Neuronal stem cell (in vitro differentiated cells): Measurements from ENCODE around the gene FAM32A.

ENCODE experiments used
- DNase-seq: peaks from one replicate; pipeline ENCODE4 v3.0.0-alpha.2; 2013; ENCODE audit warnings: low spot score
- H2AFZ ChIP-seq: one replicate; pipeline ENCODE4 v1.6.1; 2013; ENCODE audit warnings: mild to moderate bottlenecking, low read length, inconsistent platforms
- H2AK5ac ChIP-seq: 2 replicates; pipeline ENCODE4 v1.6.1; 2013; ENCODE audit warnings: low read depth, mild to moderate bottlenecking, inconsistent platforms, low read length, moderate library complexity, mixed read lengths
- H2BK120ac ChIP-seq: 2 replicates; pipeline ENCODE4 v1.6.1; 2013; ENCODE audit warnings: low read depth, mild to moderate bottlenecking, inconsistent platforms, low read length, moderate library complexity, mixed read lengths
- H2BK12ac ChIP-seq: one replicate; pipeline ENCODE4 v1.6.1; 2013; ENCODE audit warnings: low read length, inconsistent platforms
- H2BK15ac ChIP-seq: 2 replicates; pipeline ENCODE4 v1.6.1; 2013; ENCODE audit warnings: mild to moderate bottlenecking, low read length, inconsistent platforms, mixed read lengths
- H2BK5ac ChIP-seq: one replicate; pipeline ENCODE4 v1.6.1; 2013; ENCODE audit warnings: inconsistent platforms, mild to moderate bottlenecking, low read length, moderate library complexity
- H3K14ac ChIP-seq: one replicate; pipeline ENCODE4 v1.6.1; 2013; ENCODE audit warnings: low read length, inconsistent platforms
- H3K18ac ChIP-seq: 2 replicates; pipeline ENCODE4 v1.6.1; 2013; ENCODE audit warnings: low read length, inconsistent platforms
- H3K23ac ChIP-seq: 2 replicates; pipeline ENCODE4 v1.6.1; 2013; ENCODE audit warnings: low read depth, mild to moderate bottlenecking, mixed read lengths, low read length, inconsistent platforms; ENCODE audit not compliant: poor library complexity
- H3K27ac ChIP-seq: replicated peaks from 3 replicates; pipeline ENCODE4 v1.5.1; 2013; ENCODE audit warnings: low read length, inconsistent platforms
- H3K27me3 ChIP-seq, 3 experiments: 2 replicates each; pipeline ENCODE4 v1.6.1; 2013; ENCODE audit warnings: low read length in 3 of 3, mild to moderate bottlenecking in 2 of 3, inconsistent platforms in 1 of 3, low read depth in 1 of 3, mixed read lengths in 1 of 3, moderate library complexity in 1 of 3; ENCODE audit not compliant: control insufficient read depth in 3 of 3, insufficient read depth in 3 of 3
- H3K36me3 ChIP-seq, 2 donors: replicated peaks in 1 of 2; 2 replicates each; pipeline ENCODE4 v1.6.1; 2013; ENCODE audit warnings: low read length in 2 of 2; ENCODE audit not compliant: control insufficient read depth in 2 of 2, insufficient read depth in 2 of 2
- H3K4ac ChIP-seq: 2 replicates; pipeline ENCODE4 v1.6.1; 2013; ENCODE audit warnings: inconsistent platforms, mild to moderate bottlenecking, low read length, moderate library complexity
- H3K4me1 ChIP-seq, 2 donors: 1 replicate in 1 of 2; 2 replicates in 1 of 2; pipeline ENCODE4 v1.6.1; 2013; ENCODE audit warnings: low read length in 2 of 2, low read depth in 1 of 2; ENCODE audit not compliant: control insufficient read depth in 2 of 2, insufficient read depth in 1 of 2
- H3K4me2 ChIP-seq: one replicate; pipeline ENCODE4 v1.6.1; 2013; ENCODE audit warnings: mild to moderate bottlenecking, low read length, inconsistent platforms; ENCODE audit not compliant: insufficient read depth, poor library complexity, severe bottlenecking
- H3K4me3 ChIP-seq, 2 donors: 2 replicates each; pipeline ENCODE4 v1.5.1; 2013; ENCODE audit warnings: low read length in 2 of 2, mild to moderate bottlenecking in 2 of 2, inconsistent platforms in 1 of 2, moderate library complexity in 1 of 2
- H3K79me1 ChIP-seq: one replicate; pipeline ENCODE4 v1.6.1; 2013; ENCODE audit warnings: low read depth, mild to moderate bottlenecking, inconsistent platforms, low read length, moderate library complexity
- H3K9ac ChIP-seq: one replicate; pipeline ENCODE4 v1.6.1; 2013; ENCODE audit warnings: mild to moderate bottlenecking, low read depth, low read length, inconsistent platforms; ENCODE audit not compliant: poor library complexity
- H3K9me3 ChIP-seq, 2 donors: replicated peaks in 1 of 2; 2 replicates each; pipeline versions ENCODE3 to v1.6.1; 2013; ENCODE audit warnings: low read length in 2 of 2, mild to moderate bottlenecking in 2 of 2, inconsistent platforms in 1 of 2, low read depth in 1 of 2, mixed read lengths in 1 of 2, moderate library complexity in 1 of 2; ENCODE audit not compliant: control insufficient read depth in 2 of 2, insufficient read depth in 1 of 2
- H4K8ac ChIP-seq: one replicate; pipeline ENCODE4 v1.6.1; 2013; ENCODE audit warnings: low read depth, mild to moderate bottlenecking, inconsistent platforms, low read length, moderate library complexity
- H4K91ac ChIP-seq: one replicate; pipeline ENCODE4 v1.6.1; 2013; ENCODE audit warnings: low read length, low read depth, mild to moderate bottlenecking, inconsistent platforms; ENCODE audit not compliant: poor library complexity
- WGBS, 2 donors: extraction: QIAGEN DNeasy Blood & Tissue Kit; methylation state at CpG; one replicate each; pipeline ENCODE4 v1.1.7; 2013; ENCODE audit warnings: missing lambda C conversion rate in 2 of 2, mixed read lengths in 1 of 2; ENCODE audit not compliant: insufficient read length in 2 of 2, insufficient replicate concordance in 1 of 2; ENCODE audit errors: extremely low coverage in 2 of 2; 5-methylcytosine and 5-hydroxymethylcytosine counted together

The FAM32A gene

GRCh38 chr19:16146112-16146511, 39.1 kb upstream of the FAM32A start:
- Histone ChIP-seq H3K4me1 (no peaks in the 10 kb centered on the region), H3K18ac (no peak overlapping the region), H3K14ac (no peak overlapping the region)

GRCh38 chr19:16148443-16149229, 36.6 kb upstream of the FAM32A start:
- Histone ChIP-seq H3K36me3 (no peaks in the 10 kb centered on the region), H3K27ac (no peak overlapping the region), H2AK5ac (no peak overlapping the region), H2BK120ac (no peak overlapping the region), H4K8ac (no peak overlapping the region), H3K4me2 (no peak overlapping the region), H3K4me1 (no peaks in the 10 kb centered on the region), H3K27me3 (peaks cover 0 to 2% (median 0%) of the 10 kb centered on the region in 3 experiments), H3K9me3 (no peaks in the 10 kb centered on the region), H2BK12ac (no peak overlapping the region), H3K14ac (no peak overlapping the region), H2AFZ (no peak overlapping the region), H4K91ac (no peak overlapping the region), H3K4ac (no peak overlapping the region), H2BK5ac (no peak overlapping the region), H3K79me1 (no peaks in the 10 kb centered on the region), H3K9ac (no peak overlapping the region), H2BK15ac (no peak overlapping the region), H3K23ac (no peak overlapping the region), H3K4me3 (no peak overlapping the region), H3K18ac (no peak overlapping the region)
- WGBS, 2 donors: no CpG with 5 or more reads among the region's 8 CpGs
- no peak for DNase-seq

More at GRCh38 chr19:16146112-16146511, 39.1 kb upstream of the FAM32A start:
- H3K9ac ChIP-seq: no peak overlapping the region
- H3K36me3 ChIP-seq: no peaks in the 10 kb centered on the region
- H4K91ac ChIP-seq: no peak overlapping the region
- no peak overlapping the region for H2AFZ ChIP-seq
- no peak overlapping the region for H2BK5ac ChIP-seq
- no peak overlapping the region for H3K27ac ChIP-seq
- no peak overlapping the region for H2AK5ac ChIP-seq
- no peak overlapping the region for H4K8ac ChIP-seq
- no peak overlapping the region for H3K4me2 ChIP-seq
- peaks cover 0 to 2% (median 0%) of the 10 kb centered on the region in 3 experiments for H3K27me3 ChIP-seq
- no peaks in the 10 kb centered on the region for H3K9me3 ChIP-seq
- H2BK12ac ChIP-seq: no peak overlapping the region
- no CpG with 5 or more reads among the region's 5 CpGs for WGBS, 2 donors
- no peak for DNase-seq
- H3K79me1 ChIP-seq: no peaks in the 10 kb centered on the region
- H2BK120ac ChIP-seq: no peak overlapping the region
- H3K23ac ChIP-seq: no peak overlapping the region
- H2BK15ac ChIP-seq: no peak overlapping the region
- H3K4me3 ChIP-seq: no peak overlapping the region
- no peak overlapping the region for H3K4ac ChIP-seq

GRCh38 chr19:16153582-16154336, 31.5 kb upstream of the FAM32A start:
- Histone ChIP-seq H2AK5ac (no peak overlapping the region), H3K27me3 (peaks cover 0 to 2% (median 0%) of the 10 kb centered on the region in 3 experiments), H3K4ac (no peak overlapping the region), H4K91ac (no peak overlapping the region), H3K9ac (peak overlapping the region; percentile 70), H3K4me2 (no peak overlapping the region), H3K79me1 (peaks cover 2% of the 10 kb centered on the region), H3K9me3 (no peaks in the 10 kb centered on the region), H3K18ac (no peak overlapping the region), H2BK12ac (no peak overlapping the region), H3K23ac (no peak overlapping the region), H3K4me3 (no peak overlapping the region), H3K27ac (no peak overlapping the region), H3K14ac (peak overlapping the region; percentile 38), H4K8ac (no peak overlapping the region), H3K4me1 (no peaks in the 10 kb centered on the region), H2BK5ac (no peak overlapping the region), H2BK15ac (no peak overlapping the region), H2BK120ac (no peak overlapping the region), H2AFZ (no peak overlapping the region), H3K36me3 (no peaks in the 10 kb centered on the region)
- no CpG with 5 or more reads among the region's 11 CpGs for WGBS, 2 donors
- no peak for DNase-seq

GRCh38 chr19:16154557-16154956, 30.7 kb upstream of the FAM32A start:
- Histone ChIP-seq H3K14ac (no peak overlapping the region), H2BK5ac (no peak overlapping the region)
- no peak for DNase-seq

More at GRCh38 chr19:16154557-16154956, 30.7 kb upstream of the FAM32A start:
- H2BK15ac ChIP-seq: no peak overlapping the region
- no peaks in the 10 kb centered on the region for H3K9me3 ChIP-seq
- no peak overlapping the region for H2AK5ac ChIP-seq
- H4K91ac ChIP-seq: no peak overlapping the region
- peak overlapping the region; percentile 32 for H3K23ac ChIP-seq
- H2BK12ac ChIP-seq: no peak overlapping the region
- no peak overlapping the region for H2AFZ ChIP-seq
- H3K4ac ChIP-seq: no peak overlapping the region
- H3K27ac ChIP-seq: no peak overlapping the region
- no peak overlapping the region for H2BK120ac ChIP-seq
- no peak overlapping the region for H4K8ac ChIP-seq
- no peaks in the 10 kb centered on the region for H3K36me3 ChIP-seq
- H3K18ac ChIP-seq: no peak overlapping the region
- no peaks in the 10 kb centered on the region for H3K4me1 ChIP-seq
- no CpG with 5 or more reads among the region's 8 CpGs for WGBS, 2 donors
- no peak overlapping the region for H3K4me3 ChIP-seq
- no peak overlapping the region for H3K4me2 ChIP-seq
- H3K27me3 ChIP-seq: no peaks in the 10 kb centered on the region
- no peak overlapping the region for H3K9ac ChIP-seq
- H3K79me1 ChIP-seq: peaks cover 2% of the 10 kb centered on the region
